GM12891 (cell line): Measurements from ENCODE around the gene CRIP2.

Source experiments
- PAX5 ChIP-seq: IDR thresholded peaks from 2 replicates; pipeline ENCODE4 v1.6.1; 2011; ENCODE audit warnings: low read length, moderate library complexity, mild to moderate bottlenecking; ENCODE audit not compliant: insufficient read depth, severe bottlenecking
- POLR2A ChIP-seq: IDR thresholded peaks from 2 replicates; pipeline ENCODE4 v1.6.1; 2011; ENCODE audit warnings: low read depth, low read length, control low read depth
- POLR2AphosphoS5 ChIP-seq: IDR thresholded peaks from 2 replicates; pipeline ENCODE4 v1.6.1; 2011; ENCODE audit warnings: low read depth, low read length, control low read depth
- POU2F2 ChIP-seq: IDR thresholded peaks from 2 replicates; pipeline ENCODE4 v1.6.1; 2011; ENCODE audit warnings: low read depth, mild to moderate bottlenecking, control low read depth, low read length, moderate library complexity
- TAF1 ChIP-seq: IDR thresholded peaks from 2 replicates; pipeline ENCODE4 v1.6.1; 2011; ENCODE audit warnings: low read depth, low read length, control low read depth

- TF ChIP-seq POLR2A: no peak
- no peak for TF ChIP-seq TAF1
- no peak for TF ChIP-seq POLR2AphosphoS5
- no peak for TF ChIP-seq PAX5
- no peak for TF ChIP-seq POU2F2
Observed at GRCh38 chr14:105485739-105486162, 11.1 kb downstream of the CRIP2 start.
